ENCODE data around the gene IVD.

Gene IVD

GRCh38 chr15:40465939-40466338, 60.3 kb downstream of the IVD start:
- no peak for TF ChIP-seq CTCF (IDR thresholded peaks at IDR 0.05; ENCODE audit: insufficient read depth, low read depth, low read length, missing control alignments)
- no peak for DNase-seq (ENCODE audit: low read depth)

GRCh38 chr15:40466426-40467260, 61.0 kb downstream of the IVD start:
- no peak for DNase-seq (ENCODE audit: low read depth)
- TF ChIP-seq CTCF (IDR thresholded peaks at IDR 0.05; ENCODE audit: insufficient read depth, low read depth, low read length, missing control alignments), result no peak
- no peak overlapping the region for H3K4me3 ChIP-seq (ENCODE audit: low read depth, low read length)

More at GRCh38 chr15:40465939-40466338, 60.3 kb downstream of the IVD start:
- H3K4me3 ChIP-seq (ENCODE audit: low read depth, low read length), result no peak overlapping the region

- TF ChIP-seq CTCF (IDR thresholded peaks at IDR 0.05; ENCODE audit: insufficient read depth, low read depth, low read length, missing control alignments), result no peak
- H3K4me3 ChIP-seq (ENCODE audit: low read depth, low read length), result no peak overlapping the region
- no peak for DNase-seq (ENCODE audit: low read depth)
Observed at GRCh38 chr15:40467261-40467615, 61.6 kb downstream of the IVD start.

GRCh38 chr15:40468898-40469331, 63.3 kb downstream of the IVD start:
- no peak for TF ChIP-seq CTCF (IDR thresholded peaks at IDR 0.05; ENCODE audit: insufficient read depth, low read depth, low read length, missing control alignments)
- H3K4me3 ChIP-seq (ENCODE audit: low read depth, low read length), result no peak overlapping the region
- DNase-seq (ENCODE audit: low read depth), result no peak

GRCh38 chr15:40469776-40470390, 64.3 kb downstream of the IVD start:
- DNase-seq (ENCODE audit: low read depth), result no peak
- TF ChIP-seq CTCF (IDR thresholded peaks at IDR 0.05; ENCODE audit: insufficient read depth, low read depth, low read length, missing control alignments), result no peak
- no peak overlapping the region for H3K4me3 ChIP-seq (ENCODE audit: low read depth, low read length)

GRCh38 chr15:40470423-40471104, 65.0 kb downstream of the IVD start, which contains the start of gene CHST14:
TSS of gene CHST14 (plus strand) at chr15:40470984. CDS start at chr15:40471214, 230 bp downstream.
- DNase-seq (ENCODE audit: low read depth), result peak; percentile 68
- no peak for TF ChIP-seq CTCF (IDR thresholded peaks at IDR 0.05; ENCODE audit: insufficient read depth, low read depth, low read length, missing control alignments)
- H3K4me3 ChIP-seq (ENCODE audit: low read depth, low read length), result peak within 1 kb of the TSS; percentile 84

All from GM12865 (cell line).